HG03571 (cell line): ENCODE data around the gene SARDH.
"Not testable (repeated sequence)": the region's sequence is repeated elsewhere in the genome, so short reads cannot be mapped to it uniquely, and the experiment has no call there.

Experiments
- ATAC-seq: cut with Tn5 transposase; IDR thresholded peaks from one replicate; pipeline ENCODE4 v1.9.1; 2021; ENCODE audit not compliant: unreplicated experiment

Gene SARDH

DNA sequence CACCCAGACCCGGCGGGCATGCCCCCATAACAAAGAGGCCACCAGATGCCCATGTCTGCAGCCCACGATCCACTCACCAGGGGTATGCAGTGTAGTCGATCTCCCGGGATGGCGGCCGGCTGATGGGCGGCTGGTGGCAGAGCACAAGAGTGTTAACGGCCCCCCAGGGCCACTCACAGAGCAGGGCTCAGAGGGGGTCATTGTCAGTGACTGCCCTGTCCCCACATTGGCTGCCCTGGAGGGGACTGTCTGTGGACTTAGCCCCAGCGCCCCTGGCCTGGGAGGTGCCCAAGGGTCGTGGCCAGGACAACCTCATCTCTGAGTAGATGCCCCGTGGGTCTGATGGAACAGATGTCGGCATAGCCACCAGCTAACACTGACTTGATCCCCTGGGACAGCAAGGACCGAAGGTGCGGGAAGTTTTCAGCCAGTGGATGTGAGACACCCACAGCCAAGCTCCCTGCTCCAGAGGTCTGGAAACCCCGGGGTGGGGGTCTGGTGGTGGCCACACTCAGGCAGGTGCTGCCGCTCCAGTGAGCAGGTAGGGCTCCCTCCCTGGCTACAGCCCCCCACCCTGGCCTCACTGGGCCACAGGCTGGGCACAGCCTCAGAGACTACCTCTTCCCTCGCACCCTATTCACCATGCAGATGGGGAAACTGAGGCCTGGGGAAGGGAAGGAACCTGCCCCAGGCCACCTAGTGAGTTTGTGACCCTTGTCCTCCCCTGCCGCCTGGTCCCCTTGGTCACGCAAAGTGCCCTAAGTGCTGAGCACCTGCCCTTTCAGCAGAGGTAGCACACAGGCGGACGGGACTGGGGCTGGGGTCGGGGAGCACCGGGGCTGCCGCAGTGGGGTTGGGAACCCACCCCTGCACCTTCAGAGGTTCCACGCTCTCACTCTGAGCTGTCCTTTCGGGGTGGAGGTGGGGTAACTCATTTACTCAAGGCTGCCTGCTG lies 38.1 kb upstream of the SARDH start:
- ATAC-seq: no peak

DNA sequence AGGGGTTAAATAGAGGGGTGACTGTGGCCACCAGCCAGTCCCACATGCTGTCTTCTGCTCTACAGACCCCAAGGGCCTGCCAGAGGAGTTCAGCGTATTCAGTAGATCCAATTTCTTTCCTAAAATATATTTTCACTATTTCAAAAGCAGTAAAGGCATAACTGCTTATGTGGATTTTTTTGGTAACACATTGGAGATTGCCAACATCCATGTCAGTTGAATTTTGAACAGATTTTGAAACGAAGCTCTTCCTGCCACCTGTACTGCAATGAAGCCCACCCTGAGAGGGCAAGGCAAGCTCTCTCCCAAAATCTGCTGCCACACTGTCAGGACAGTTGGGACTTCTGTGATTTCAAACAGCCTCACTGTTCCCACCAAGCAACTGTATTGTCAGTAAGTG lies 37.1 kb upstream of the SARDH start:
- no peak for ATAC-seq

DNA sequence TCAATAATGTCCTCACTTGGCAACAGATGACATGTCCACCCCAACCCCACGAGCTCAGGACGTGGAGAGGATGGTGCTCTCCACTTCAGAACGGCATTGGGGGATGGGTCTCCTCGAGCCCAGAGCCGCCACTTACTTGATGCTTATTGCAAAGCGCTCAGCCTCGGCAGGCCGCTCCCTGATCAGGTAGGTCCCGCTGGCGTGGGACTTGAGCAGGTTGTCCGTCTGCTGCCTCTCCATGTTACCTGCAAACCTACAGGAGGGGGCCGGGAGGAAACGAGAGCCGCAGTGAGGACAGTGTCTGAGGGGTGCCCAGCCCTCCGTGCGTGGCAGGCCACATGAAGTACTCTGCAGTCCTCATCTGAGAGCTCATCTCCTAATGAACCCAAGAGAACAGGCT lies 36.6 kb upstream of the SARDH start:
- no peak for ATAC-seq

DNA sequence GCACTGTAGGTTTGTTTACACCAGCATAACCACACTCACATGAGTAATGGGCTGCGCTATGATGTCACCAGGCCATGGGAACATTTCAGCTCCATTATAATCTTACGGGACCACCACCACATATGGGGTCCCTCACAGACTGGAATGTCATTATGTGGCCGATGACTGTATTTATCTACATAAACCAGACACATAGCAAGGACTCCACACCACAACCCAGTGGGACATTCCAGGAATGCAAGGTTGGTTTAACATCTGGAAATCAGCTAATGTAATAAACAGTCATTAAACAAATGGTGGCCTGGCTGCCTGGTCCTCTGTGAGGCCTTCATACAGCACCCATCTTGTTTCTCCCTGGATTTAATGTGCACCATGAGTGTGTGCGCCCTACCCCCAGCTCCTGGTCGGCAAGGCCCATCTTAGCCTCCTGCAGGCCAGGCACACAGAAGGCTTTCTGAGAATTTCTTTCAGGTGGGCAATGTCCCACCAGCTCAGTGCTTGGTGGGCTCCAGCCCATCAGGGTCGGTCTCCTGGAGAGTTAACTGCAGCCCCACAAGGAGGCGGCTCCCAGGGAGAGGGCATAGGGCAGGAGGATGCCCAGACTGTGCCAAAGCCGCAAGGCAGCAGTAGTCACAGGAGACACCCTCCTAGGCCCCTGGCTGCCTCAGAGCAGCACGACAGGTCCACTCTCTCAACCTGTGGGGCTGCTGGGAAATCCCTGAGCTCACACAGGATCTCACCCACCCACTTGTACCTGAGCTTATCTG lies 35.9 kb upstream of the SARDH start:
- no peak for ATAC-seq

DNA sequence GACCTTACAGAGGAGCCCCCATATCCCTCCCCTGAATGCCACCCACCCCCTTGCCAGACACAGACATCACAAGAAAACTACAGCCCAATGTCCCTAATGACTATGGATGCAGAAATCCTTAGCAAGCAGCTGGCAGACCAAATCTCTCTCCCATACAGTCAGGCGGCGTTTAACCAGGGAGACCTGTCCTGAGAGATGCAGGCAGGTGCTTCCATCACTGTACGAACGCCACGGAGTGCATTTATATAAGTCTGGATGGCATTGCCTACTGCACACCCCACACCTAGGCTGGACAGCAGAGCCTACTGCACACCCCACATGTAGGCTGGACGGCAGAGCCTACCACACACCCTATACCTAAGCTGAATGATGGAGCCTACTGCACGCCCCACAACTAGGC lies 34.4 kb upstream of the SARDH start:
- no peak for ATAC-seq

DNA sequence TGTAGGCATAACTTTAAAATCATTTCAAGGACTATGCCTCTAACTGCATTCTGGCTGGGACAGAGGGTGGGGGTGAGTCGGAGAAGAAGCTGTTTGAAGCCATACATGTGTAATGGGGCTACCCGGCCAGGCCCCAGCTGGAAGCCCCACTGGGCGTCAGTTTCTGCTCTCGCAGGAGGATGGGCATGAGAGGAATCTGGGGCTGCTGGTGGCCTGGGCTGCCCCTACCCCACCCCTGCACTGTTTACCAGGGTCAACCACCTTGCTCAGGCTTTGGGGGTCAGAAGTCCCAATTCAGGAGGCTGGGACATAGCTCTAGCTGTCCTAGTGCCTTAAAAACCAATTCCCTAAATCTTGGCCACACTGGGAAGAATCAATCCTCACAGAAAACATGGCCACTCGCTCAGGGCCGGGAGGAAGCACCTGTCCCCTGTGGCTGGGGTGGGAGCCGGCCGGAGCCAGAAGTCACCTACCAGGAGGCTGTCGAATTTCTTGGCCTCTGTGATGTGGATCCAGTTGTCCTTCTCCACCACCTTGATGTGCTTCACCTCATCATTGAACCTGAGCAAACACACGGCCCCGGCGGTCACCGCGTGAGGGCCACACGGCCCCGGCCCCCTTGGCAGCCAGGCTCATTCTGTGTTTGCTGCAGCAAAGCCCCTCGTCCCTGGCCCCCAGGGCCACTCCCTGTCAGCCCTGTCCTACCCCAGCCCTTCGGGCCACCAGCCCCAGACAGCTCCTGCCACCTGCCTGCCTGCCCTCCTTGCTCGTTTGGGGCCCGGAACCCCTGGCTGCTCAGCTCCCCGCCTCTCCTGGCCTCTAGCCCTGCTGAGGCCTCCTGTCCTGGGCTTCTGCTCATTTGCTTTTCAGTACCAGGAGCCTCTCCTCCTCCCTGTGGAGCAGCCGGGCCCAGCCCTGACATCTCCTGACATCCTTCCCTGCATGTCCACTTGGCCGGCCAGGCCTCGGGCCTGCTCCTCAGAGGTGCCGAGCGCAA lies 33.6 kb upstream of the SARDH start:
- ATAC-seq: no peak

DNA sequence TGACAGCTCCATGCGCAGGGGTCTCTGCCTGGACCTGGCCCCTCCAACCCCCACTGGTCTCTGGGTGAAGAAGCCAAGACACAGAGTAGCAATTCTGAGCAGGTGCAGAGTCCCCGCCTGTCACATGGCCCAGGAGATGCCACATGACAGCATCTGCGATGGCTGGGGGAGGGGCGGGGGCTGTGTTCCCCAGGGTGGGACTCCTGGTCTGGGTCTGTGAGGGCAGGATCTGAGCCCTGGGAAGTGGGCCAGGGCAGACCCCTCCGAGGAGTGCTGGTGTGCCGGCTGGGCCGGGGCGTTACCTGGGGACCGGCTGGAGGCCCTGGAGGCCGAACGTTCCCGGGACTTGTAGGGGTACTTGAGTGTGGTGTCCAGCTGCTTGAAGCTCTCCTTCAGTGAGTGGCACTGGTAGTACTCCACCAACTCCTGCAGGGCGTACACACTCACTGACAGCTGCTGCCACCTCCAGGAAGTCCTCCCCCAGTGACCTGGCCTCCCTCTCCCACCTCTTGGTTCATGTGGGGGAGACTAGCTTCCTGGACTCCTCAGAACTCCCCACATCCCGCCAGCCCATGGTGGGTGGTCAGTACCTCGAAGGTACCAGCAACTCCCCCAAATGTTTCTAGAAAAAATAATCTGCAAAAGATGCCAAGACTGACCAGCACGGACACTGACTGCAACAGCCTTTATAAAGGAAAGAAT lies 32.1 kb upstream of the SARDH start:
- ATAC-seq: no peak

DNA sequence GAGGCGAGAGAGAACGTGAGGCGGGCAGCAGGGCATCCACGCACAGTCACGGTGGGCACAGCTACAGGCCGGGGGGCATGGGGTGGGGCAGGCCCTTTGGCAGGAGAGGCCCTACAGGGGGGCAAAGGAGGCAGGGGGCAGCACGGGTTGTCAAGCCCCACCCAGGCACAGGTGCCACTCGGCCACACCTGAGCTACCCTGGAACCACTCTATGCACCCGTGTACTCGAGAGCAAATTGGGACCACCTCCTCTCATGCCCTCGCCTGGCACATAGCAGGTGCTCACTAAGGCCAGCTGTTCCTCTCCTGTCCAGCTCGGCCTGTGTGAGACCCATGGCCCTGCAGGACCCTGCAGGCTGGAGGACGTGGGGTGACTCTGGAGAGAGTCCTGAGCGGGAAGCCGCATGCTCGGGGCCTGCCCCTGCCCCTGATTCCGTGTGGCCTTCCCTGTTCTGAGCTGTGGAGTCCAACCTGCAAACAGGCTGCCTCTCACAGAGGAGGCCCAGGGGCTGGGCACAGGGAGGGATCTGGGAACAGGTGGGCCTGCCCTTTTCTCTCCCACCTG lies 31.4 kb upstream of the SARDH start:
- no peak for ATAC-seq

DNA sequence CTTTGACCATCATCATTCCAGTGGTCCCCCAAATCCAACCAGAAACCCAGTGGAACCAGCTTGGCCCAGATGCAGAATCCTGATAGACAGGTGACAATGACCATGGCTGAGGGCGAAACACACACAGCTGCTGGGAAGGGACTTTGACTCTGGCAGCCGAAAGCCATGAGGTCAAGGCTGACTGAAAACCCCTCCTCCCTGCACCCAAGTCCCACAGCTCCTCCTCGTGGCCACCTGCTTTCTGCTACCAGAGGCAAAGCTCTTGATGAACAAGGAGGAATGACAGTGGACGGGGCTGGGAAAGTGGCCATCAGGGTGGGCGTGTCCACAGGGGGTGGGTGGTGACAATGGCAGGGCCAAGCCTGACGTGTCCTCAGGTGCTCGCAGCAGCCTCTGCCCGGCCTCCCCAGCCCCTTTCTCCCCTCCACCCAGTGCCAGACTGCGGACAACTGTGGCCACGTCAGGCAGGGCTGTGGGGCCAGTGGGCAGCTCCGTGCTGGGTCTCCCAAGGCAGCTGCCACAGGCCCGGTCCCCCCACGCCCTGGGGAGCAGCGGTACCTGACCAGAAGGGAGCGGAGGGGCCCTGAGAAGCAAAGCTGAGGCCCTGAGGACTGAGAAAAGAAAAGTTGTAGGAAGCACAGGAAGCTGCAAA lies 30.8 kb upstream of the SARDH start:
- ATAC-seq: no peak

DNA sequence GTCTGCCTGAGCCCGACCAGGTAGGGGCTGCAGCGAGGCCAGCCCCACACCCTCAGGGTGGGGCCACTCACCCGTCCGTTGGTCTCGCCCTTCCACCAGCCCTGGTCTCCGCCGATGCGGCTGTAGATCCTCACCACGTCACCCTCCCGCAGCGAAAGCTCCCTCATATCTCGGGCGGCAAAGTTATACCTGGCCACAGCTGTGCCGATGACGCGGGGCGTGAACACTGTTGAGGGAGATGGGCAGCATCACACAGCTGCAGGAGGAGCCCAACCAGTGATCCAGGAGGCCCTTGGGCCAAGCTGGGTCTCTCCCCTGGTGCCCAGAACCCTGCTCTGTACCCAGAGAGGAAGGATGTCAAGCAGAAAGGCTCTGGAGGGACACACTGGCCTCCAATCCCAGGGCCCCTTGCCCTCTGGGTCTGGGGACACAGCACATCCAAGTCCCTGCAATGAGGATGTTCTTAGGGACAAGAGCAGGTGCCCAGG lies 30.3 kb upstream of the SARDH start:
- no peak for ATAC-seq

DNA sequence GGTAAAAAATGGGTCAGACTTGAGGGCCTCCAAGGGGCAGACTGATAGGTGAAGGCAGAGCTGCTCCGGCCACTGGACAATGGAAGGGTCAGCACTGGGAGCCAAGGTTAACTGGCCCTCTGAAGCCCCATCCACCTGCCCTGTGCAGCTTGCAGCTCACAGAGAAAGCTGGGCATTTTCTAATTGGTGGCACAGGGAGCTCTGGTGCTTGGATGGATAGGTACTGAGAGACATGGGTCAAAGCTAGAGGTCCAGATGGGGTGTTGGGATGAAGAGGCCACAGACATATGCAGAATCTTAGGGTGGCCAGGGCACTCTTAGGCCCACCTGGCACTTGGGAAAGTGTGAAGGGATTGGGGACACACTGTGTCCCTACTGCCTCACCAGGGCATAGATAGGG lies 29.5 kb upstream of the SARDH start:
- ATAC-seq: no peak

DNA sequence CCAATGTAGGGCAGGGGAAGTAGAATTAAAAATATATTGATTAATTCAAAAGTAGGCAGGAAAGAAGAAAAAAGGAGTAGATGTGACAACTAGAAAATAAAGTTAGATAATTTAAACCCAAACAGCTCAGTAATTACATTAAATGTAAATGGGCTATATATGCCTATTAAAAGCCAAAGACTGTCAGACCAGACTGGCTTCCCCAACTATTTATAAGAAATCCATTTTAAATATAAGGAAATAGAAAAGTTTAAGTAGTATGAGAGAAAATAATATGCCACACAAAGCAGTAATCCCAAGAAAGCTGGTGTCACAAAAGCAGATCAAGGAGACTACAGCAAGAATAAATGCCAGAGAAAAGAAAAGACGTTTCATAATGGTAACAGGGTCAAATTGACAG lies 28.9 kb upstream of the SARDH start:
- no peak for ATAC-seq

DNA sequence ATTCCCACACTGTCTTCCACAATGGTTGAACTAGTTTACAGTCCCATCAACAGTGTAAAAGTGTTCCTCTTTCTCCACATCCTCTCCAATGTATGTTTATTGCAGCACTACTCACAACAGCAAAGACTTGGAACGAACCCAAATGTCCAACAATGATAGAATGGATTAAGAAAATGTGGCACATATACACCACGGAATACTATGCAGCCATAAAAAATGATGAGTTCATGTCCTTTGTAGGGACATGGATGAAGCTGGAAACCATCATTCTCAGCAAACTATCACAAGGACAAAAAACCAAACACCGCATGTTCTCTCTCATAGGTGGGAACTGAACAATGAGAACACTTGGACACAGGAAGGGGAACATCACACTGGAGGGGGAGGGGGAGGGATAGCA lies 28.1 kb upstream of the SARDH start:
- ATAC-seq: not testable (repeated sequence)

DNA sequence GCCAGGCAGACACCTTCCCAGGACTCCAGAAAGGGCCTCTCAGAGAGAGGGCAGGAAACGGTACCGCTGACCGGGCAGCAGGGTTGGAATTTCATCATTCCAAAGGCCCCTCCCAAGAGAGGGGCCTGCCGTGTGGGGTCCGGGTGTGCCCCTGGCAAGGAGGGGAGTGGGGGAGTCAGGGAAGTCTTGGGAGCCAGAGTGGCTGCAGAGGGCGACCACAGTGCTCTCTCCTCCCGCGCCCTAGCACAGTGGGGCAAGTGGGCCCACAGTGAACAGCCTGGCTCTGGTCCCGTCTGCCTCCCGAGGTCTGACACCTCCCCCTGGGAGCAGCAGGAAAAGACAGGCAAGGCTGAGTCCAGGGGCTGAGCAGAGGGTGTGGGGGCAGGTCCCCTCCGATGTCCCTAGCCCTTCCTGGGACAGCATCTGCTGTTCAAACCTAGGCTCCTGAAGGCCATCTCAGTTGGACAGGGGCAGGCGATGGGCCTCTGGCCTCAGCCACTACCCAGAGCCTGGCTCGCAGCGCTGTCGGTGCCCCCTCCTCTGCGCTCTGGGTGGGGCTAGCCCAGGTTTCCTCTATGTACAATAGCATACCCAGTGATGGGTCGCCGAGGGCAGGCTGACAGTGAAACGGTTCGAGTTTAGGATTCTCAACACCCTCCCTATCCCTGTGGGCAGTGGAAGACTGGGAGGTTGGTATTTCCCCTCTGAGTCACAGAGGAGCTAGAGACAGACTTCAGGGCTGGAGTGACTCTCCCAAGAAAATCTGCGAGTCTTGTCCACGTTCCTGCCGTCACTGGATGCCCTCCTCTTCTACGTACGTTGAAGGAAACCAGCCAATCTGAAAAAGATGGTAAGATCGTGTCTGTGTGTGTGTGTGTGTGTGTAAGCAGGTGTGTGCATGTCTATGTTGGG lies 25.4 kb upstream of the SARDH start:
- no peak for ATAC-seq

DNA sequence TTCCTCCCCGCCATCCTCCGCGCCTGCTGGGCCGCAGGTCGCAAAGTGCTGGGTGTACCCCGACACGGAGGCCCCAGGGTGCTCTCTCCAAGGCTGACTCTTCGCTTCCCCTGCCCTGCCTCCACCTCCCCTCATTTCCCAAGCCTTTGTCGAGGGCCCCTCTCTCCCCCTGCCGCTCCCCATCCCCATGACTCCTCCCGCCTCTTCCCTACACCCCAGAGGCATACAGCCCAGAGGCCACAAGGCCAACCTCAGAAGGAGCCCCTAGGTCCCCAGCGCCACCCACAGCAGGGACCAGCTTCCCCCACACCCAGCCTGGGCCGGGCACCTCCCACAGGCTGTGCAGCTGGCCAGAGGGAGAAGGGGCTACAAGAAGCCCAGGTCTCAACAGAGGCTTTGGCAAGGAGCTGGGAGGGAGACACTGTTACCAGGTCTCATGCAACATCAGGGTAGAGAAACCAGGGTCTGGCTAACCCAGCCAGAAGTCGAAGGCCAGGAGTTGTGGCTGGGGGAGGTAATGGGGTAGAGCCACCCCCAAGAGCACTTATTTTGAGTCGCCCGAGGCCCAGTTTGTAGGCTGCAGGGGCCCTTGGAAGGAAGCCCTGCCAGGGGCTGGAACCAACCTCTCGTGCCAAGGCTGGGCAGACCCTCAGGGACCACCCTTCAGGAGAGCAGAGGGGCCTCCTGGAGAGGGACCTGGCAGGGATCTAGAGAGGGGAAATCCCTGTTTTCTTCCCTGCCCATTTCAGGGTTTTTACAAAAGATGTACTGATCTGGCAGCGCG lies 24.5 kb upstream of the SARDH start:
- ATAC-seq: no peak

DNA sequence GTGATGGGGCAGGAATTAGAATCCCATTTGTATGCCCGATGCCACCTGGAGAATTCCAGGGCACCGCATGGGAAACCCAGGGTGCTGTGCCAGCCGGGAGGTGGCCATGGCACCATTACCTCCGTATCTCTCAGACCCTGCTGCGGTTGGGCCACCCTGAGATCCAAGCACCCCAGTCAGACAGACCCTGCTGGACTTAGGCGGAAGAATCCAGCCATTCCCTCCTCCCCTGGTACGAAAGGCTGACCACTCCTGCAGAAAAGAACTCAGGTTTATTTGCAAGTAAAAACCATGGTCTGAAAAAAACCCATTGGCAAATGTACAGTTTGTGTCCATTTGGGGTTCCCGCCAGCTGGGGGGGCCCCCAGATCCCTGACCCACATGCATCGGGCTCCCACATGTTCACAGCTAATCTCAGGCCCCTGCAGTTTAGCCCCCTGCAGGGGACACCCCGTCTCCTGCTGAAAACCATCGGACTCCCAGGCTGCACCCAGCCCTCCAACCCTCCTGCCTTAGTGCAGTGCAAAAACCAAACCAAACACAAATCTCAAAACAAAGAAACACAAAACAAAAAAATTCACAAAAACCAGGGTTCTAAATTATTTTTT lies 23.6 kb upstream of the SARDH start:
- ATAC-seq: no peak

DNA sequence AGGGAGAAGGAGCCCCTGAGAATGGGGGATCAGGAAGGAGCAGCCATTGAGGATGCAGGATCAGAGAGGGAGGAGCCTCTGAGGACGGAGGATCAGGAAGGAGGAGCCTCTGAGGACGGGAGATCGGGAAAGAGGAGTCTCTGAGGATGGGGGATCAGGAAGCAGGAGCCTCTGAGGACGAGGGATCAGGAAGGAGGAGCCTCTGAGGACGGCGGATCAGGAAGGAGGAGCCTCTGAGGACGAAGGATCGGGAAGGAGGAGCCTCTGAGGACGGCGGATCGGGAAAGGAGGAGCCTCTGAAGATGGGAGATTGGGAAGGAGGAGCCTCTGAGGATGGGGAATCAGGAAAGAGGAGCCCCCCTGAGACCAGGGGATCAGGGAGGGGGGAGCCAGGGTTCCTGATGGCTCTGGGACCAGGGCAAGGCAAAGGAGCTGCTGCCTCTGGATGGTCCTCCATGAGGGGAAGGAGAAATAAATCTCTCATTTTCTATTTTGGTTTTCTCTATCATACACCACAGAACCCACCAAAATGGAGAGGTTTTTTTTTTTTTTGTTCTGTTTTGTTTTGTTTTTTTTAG lies 22.6 kb upstream of the SARDH start:
- no peak for ATAC-seq
